ENCODE data around the gene GIMAP7.

GRCh38 chr7:150565239-150565638 lies 50.6 kb downstream of the GIMAP7 start:
- TF ChIP-seq POLR2A (IDR thresholded peaks at IDR 0.05; ENCODE audit: low read depth), result no peak
- no peak for TF ChIP-seq CTCF (IDR thresholded peaks at IDR 0.05)
- no peak for TF ChIP-seq EP300 (IDR thresholded peaks at IDR 0.05)
